K562 (cell line): ENCODE measurements around the gene SUGT1.

ENCODE experiments used
- DNMT1 ChIP-seq: fragments of 450-650 bp; IDR thresholded peaks from 2 replicates; pipeline ENCODE4 v1.6.1; 2016; ENCODE audit warnings: antibody characterized with exemption, mild to moderate bottlenecking
- EP300 ChIP-seq: IDR thresholded peaks from 2 replicates; pipeline ENCODE4 v1.6.1; 2012; ENCODE audit warnings: low read length, improper control_type of control experiment
- EZH2 ChIP-seq: IDR thresholded peaks from 2 replicates; pipeline ENCODE4 v1.6.1; 2012; ENCODE audit warnings: low read depth, mild to moderate bottlenecking, inconsistent platforms, low read length, borderline replicate concordance
- FOXM1 ChIP-seq, 2 experiments: fragments of 450-650 bp in 1 of 2; sonication (generic) in 1 of 2; formaldehyde crosslinking in 1 of 2; IDR thresholded peaks; 2 replicates each; pipeline versions ENCODE4 v1.6.1 to v1.9.0; 2017 to 2022; ENCODE audit warnings: low read depth in 2 of 2, mild to moderate bottlenecking in 2 of 2, missing genetic modification reagents in 1 of 2, moderate library complexity in 1 of 2
- IRF1 ChIP-seq: sonication (generic); formaldehyde crosslinking; IDR thresholded peaks from 2 replicates; pipeline ENCODE4 v1.8.0; 2022; ENCODE audit warnings: missing genetic modification reagents, mild to moderate bottlenecking, borderline replicate concordance
- KAT8 ChIP-seq: fragments of 450-650 bp; IDR thresholded peaks from 2 replicates; pipeline ENCODE4 v1.6.1; 2016; ENCODE audit warnings: low read depth, mild to moderate bottlenecking
- KDM2B ChIP-seq: fragments of 250-450 bp; sonication (Bioruptor Pico); IDR thresholded peaks from 2 replicates; pipeline ENCODE4 v1.8.0; 2021; ENCODE audit warnings: mild to moderate bottlenecking, moderate library complexity
- KDM5B ChIP-seq: fragments of 200-600 bp; sonication (generic); IDR thresholded peaks from 2 replicates; pipeline ENCODE4 v1.6.1; 2012; ENCODE audit warnings: low read depth, mild to moderate bottlenecking, moderate library complexity, low read length, control low read depth, inconsistent platforms; ENCODE audit not compliant: insufficient replicate concordance
- MXI1 ChIP-seq: IDR thresholded peaks from 2 replicates; pipeline ENCODE4 v1.6.1; 2011; ENCODE audit warnings: low read depth, mild to moderate bottlenecking, improper control_type of control experiment, low read length
- NR2C1 ChIP-seq, 2 experiments: fragments of 450-650 bp; IDR thresholded peaks; 2 replicates each; pipeline ENCODE4 v1.6.1; 2017; ENCODE audit warnings: mild to moderate bottlenecking in 2 of 2, antibody characterized with exemption in 1 of 2, inconsistent platforms in 1 of 2, missing compliant biosample characterization in 1 of 2, missing genetic modification characterization in 1 of 2
- PTRF ChIP-seq: fragments of 450-650 bp; IDR thresholded peaks from 2 replicates; pipeline ENCODE4 v1.6.1; 2016; ENCODE audit warnings: mild to moderate bottlenecking, missing genetic modification characterization, missing compliant biosample characterization
- TBL1XR1 ChIP-seq, 2 experiments: IDR thresholded peaks; 2 replicates each; pipeline ENCODE4 v1.6.1; 2012; ENCODE audit warnings: improper control_type of control experiment in 2 of 2, low read length in 2 of 2, mild to moderate bottlenecking in 1 of 2
- TFE3 ChIP-seq: fragments of 450-650 bp; formaldehyde crosslinking; IDR thresholded peaks from 2 replicates; pipeline ENCODE4 v1.4.0; 2020; ENCODE audit warnings: mild to moderate bottlenecking, mixed read lengths
- ZNF318 ChIP-seq, 2 experiments: fragments of 450-650 bp; IDR thresholded peaks; 2 replicates each; pipeline ENCODE4 v1.6.1; 2016; ENCODE audit warnings: mild to moderate bottlenecking in 2 of 2, borderline replicate concordance in 1 of 2, low read depth in 1 of 2, moderate library complexity in 1 of 2

- TF ChIP-seq IRF1 (CRISPR knock-in tag) (no peak), EZH2 (no peak), ZNF318 (IDR thresholded peaks at IDR 0.05; ENCODE audit: borderline replicate concordance in 1 of 2, low read depth in 1 of 2) (no peak), TBL1XR1 (IDR thresholded peaks at IDR 0.05; ENCODE audit: low read length in 2 of 2) (no peak), KAT8 (no peak), DNMT1 (no peak), PTRF (tag) (no peak), FOXM1 (IDR thresholded peaks at IDR 0.05; ENCODE audit: low read depth) (no peak), FOXM1 (CRISPR knock-in tag; IDR thresholded peaks at IDR 0.05; ENCODE audit: low read depth) (no peak), NR2C1 (IDR thresholded peaks at IDR 0.05) (no peak), NR2C1 (tag; IDR thresholded peaks at IDR 0.05) (no peak), TFE3 (CRISPR knock-in tag) (no peak), EP300 (no peak), KDM2B (CRISPR knock-in tag) (no peak), MXI1 (no peak), KDM5B (no peak)
Measured at GRCh38 chr13:52695856-52696255, 43.2 kb downstream of the SUGT1 start.
